ENCODE results near the gene SCNN1G.

SCNN1G gene

GRCh38 chr16:23182679-23183542 lies at the start of gene SCNN1G:
TSS of gene SCNN1G (plus strand) at chr16:23182745. CDS start at chr16:23186272, 3,527 bp downstream.
- peak within 1 kb of the TSS; percentile 16 for H3K4me3 ChIP-seq (ENCODE audit: low read length)
- TF ChIP-seq CTCF (conservative IDR thresholded peaks at IDR 0.05; ENCODE audit: low read depth, low read length) = no peak
- DNase-seq (ENCODE audit: low read depth) = no peak

DNA sequence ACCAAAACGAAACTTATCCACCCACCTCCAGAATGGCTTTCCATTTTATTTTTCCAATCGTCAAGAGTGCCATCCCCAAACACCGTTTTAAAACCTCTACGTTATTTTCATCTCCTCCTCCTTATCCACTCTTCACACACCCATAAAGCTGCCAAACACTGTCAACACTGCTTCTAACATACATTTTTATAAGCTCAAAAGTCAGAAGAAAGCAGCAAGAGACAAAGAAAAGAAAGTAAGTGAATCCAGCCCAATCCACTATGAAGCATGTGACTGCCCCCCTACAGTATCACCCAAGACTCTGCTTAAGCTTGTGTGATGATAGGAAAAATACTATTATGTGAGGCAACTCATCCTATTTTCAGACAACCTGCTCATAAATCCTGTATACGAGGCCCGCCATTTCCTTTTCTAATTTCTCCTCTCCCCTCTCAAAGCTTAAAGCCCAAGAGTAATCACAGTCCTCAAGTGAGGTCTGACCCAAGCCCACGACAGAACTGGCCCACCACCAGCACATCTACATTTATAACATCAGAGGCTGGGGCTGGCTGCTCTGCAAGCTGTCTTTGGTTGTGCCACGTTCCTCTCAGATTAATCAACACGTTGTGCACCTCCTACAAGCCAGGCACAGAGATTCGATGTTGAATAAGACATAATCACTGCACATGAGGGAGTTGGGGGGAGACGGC lies 49.6 kb upstream of the SCNN1G start:
- no peak for TF ChIP-seq CTCF (conservative IDR thresholded peaks at IDR 0.05; ENCODE audit: low read depth, low read length)
- no peak overlapping the region for H3K4me3 ChIP-seq (ENCODE audit: low read length)
- no peak for DNase-seq (ENCODE audit: low read depth)

DNA sequence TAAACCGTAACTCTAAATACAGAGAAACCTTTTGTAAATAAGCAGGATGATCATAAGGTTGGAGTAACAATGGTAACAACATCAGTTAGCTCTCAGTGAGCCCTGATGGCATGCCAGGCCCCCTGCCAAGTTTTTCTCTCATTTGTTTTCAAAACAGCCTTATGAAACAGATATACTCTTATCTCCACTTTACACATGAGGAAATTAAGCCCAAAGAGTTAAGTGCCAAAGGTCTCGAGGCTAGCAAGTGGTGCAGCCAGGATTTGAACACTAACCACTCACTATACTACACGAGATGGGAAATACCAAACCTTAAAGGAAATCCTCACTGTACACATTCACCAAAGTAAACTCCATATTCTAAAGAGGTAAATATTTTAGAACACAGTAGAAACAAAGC lies 48.3 kb upstream of the SCNN1G start:
- TF ChIP-seq CTCF (conservative IDR thresholded peaks at IDR 0.05; ENCODE audit: low read depth, low read length) = no peak
- DNase-seq (ENCODE audit: low read depth) = no peak
- H3K4me3 ChIP-seq (ENCODE audit: low read length) = no peak overlapping the region

GRCh38 chr16:23137256-23137655 lies 45.3 kb upstream of the SCNN1G start:
- TF ChIP-seq CTCF (conservative IDR thresholded peaks at IDR 0.05; ENCODE audit: low read depth, low read length) = no peak
- no peak overlapping the region for H3K4me3 ChIP-seq (ENCODE audit: low read length)
- DNase-seq (ENCODE audit: low read depth) = no peak

DNA sequence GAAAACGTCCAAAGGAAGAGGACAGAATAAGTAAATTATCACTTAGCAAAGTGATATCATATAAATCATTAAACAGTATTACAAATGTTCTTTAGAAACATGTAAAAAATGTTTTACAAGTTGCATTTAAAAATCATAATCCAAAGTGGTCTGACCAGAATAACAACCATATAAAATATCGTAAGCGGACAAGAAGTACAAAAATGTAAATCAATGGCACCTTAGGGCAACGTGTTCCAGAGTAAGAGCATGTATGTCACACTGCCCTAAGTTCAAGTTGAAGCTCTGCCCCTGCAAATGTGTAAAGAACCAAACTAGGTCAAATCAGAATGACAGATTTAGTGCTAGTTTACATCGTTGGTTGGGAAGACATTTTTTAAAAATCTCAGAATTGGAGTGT lies 44.7 kb upstream of the SCNN1G start:
- H3K4me3 ChIP-seq (ENCODE audit: low read length) = no peak overlapping the region
- TF ChIP-seq CTCF (conservative IDR thresholded peaks at IDR 0.05; ENCODE audit: low read depth, low read length) = no peak
- no peak for DNase-seq (ENCODE audit: low read depth)

DNA sequence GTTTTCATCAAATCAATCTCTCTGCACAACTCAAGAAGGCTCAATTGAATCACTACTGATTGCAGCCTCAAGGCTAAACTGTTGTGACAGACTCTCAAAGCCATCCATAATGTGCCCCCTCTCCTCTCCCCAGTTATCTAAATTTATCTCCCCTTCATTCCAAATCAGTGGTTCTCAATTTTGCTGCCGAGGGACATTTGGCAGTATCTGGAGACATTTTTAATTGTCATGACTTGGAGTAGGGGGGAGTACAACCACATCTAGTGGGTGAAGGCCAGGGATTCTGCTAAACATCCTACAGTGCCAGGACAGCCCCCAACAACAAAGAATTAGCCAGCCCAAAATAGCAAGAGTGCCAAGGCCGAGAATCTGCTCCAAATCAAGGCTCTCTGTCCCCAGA lies 42.4 kb upstream of the SCNN1G start:
- H3K4me3 ChIP-seq (ENCODE audit: low read length) = no peak overlapping the region
- DNase-seq (ENCODE audit: low read depth) = no peak
- no peak for TF ChIP-seq CTCF (conservative IDR thresholded peaks at IDR 0.05; ENCODE audit: low read depth, low read length)
